PC-9 (cell line): Measurements from ENCODE around the gene KIRREL2. TPM values are rescaled to one million over a fixed set of nuclear protein-coding genes. Genes with fewer than 3 reads are reported as not detected.
"Not testable (repeated sequence)": the region's sequence is repeated elsewhere in the genome, so short reads cannot be mapped to it uniquely, and the experiment has no call there.

Experiments used
- BruUV-seq: library from RNA; stranded (reverse); fragments of 400-500 nt; replicated peaks from 2 replicates; lab custom pipeline; 2021; lab: Mats Ljungman, UMichigan
- CTCF ChIA-PET: fragments of 300-600 bp; sonication (Branson Sonifier 250); formaldehyde crosslinking; loops from one replicate; lab custom pipeline; 2022; ENCODE audit warnings: antibody characterized with exemption; lab: Charles Lee
- POLR2A ChIA-PET: fragments of 300-600 bp; sonication (Branson Sonifier 250); formaldehyde crosslinking; loops from one replicate; lab custom pipeline; 2022; ENCODE audit warnings: antibody characterized with exemption; ENCODE audit not compliant: unreplicated experiment; lab: Charles Lee
- DNase-seq, 2 experiments: peaks; one replicate each; pipeline versions ENCODE4 v3.0.0 to v3.0.0-alpha.2; 2015 to 2022; ENCODE audit warnings: mixed read lengths in 1 of 2
- H2AFZ ChIP-seq: fragments of 200-600 bp; sonication (generic); 2 replicates; pipeline ENCODE4 v1.8.1; 2017; ENCODE audit warnings: antibody characterized with exemption
- H3F3A ChIP-seq: fragments of 200-600 bp; sonication (generic); 2 replicates; pipeline ENCODE4 v1.8.1; 2017; ENCODE audit warnings: antibody characterized with exemption, mild to moderate bottlenecking, low read depth; ENCODE audit not compliant: insufficient read depth
- H3K27ac ChIP-seq: fragments of 200-600 bp; sonication (generic); 2 replicates; pipeline ENCODE4 v1.6.1; 2016; ENCODE audit warnings: mixed run types
- H3K27me3 ChIP-seq: fragments of 200-600 bp; sonication (generic); 2 replicates; pipeline ENCODE4 v1.6.1; 2016; ENCODE audit warnings: low read depth, mixed run types; ENCODE audit not compliant: insufficient read depth
- H3K36me3 ChIP-seq: fragments of 200-600 bp; sonication (generic); 2 replicates; pipeline ENCODE4 v1.6.1; 2016; ENCODE audit warnings: low read depth, mixed run types
- H3K4me1 ChIP-seq: fragments of 200-600 bp; sonication (generic); replicated peaks from 2 replicates; pipeline ENCODE4 v1.6.1; 2016; ENCODE audit warnings: mixed run types; ENCODE audit not compliant: insufficient read depth
- H3K4me2 ChIP-seq: fragments of 200-600 bp; sonication (generic); 2 replicates; pipeline ENCODE4 v1.6.1; 2017; ENCODE audit warnings: mixed run types
- H3K4me3 ChIP-seq: fragments of 200-600 bp; sonication (generic); 2 replicates; pipeline ENCODE4 v1.6.1; 2016; ENCODE audit warnings: mixed run types
- H3K79me2 ChIP-seq: fragments of 200-600 bp; sonication (generic); 2 replicates; pipeline ENCODE4 v1.6.1; 2017; ENCODE audit warnings: low read depth, mixed run types
- H3K9me2 ChIP-seq: fragments of 200-600 bp; sonication (generic); 2 replicates; pipeline ENCODE4 v1.8.1; 2017; ENCODE audit warnings: mild to moderate bottlenecking; ENCODE audit not compliant: insufficient read depth
- H3K9me3 ChIP-seq: fragments of 200-600 bp; sonication (generic); 2 replicates; pipeline ENCODE4 v1.8.1; 2016; ENCODE audit warnings: low read depth; ENCODE audit not compliant: insufficient read depth
- H4K20me1 ChIP-seq: fragments of 200-600 bp; sonication (generic); 2 replicates; pipeline ENCODE4 v1.8.1; 2017; ENCODE audit not compliant: insufficient read depth
- EZH2 ChIP-seq: fragments of 200-600 bp; sonication (generic); IDR thresholded peaks from 2 replicates; pipeline ENCODE4 v1.8.0; 2017; ENCODE audit warnings: antibody characterized with exemption, low read depth
- intact Hi-C: fragments of 100-400 bp; cut with micrococcal nuclease; formaldehyde crosslinking; loops from one replicate; pipeline ENCODE4 v1.10.0; 2022; ENCODE audit not compliant: unreplicated experiment
- total RNA-seq: library from RNA; stranded (reverse); gene quantifications from 2 replicates; pipeline ENCODE4 v1.2.3, GENCODE V29; 2021
- TF ChIP-seq, protein P1 (sequence below): fragments of 200-600 bp; sonication (generic); conservative IDR thresholded peaks from 2 replicates; pipeline ENCODE4 v1.6.1; 2017; ENCODE audit warnings: mixed run types, antibody characterized with exemption, mild to moderate bottlenecking, moderate library complexity

KIRREL2 gene
- total RNA-seq, 1 experiment from 2014 or later, result not detected

DNA sequence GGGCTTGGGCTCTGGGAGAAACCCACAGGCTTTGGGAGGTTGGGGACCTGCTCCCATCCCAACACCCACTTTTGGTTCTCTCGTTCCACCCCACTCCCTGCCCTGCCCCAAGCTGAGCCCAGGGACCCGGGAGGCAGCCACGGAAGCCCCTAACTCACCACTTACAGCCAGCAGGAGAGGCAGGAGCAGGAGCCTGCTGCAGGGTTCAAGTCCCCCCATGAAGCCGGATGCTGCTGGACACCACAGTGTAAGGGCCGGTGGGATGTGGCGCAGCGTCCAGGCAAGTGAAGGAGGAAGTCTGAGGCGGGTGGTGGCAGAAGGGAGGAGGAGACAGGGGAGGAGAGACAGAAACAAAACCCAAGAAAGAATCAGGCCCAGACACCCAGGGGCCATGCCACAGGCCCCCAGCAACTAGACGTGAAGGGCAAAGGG, 51.3 kb downstream of the KIRREL2 start, which contains the start of gene TYROBP:
TSS of gene TYROBP (minus strand) at position 286 of the 432 bp plus-strand sequence. CDS start at position 219, 67 bp downstream.
- Histone ChIP-seq H3F3A (peaks cover 8% of the 10 kb centered on the region), H3K4me2 (no peak within 1 kb of the TSS), H3K9me2 (no peaks in the 10 kb centered on the region), H3K4me1 (no peaks in the 10 kb centered on the region), H3K27me3 (no peaks in the 10 kb centered on the region), H3K36me3 (no peaks in the 10 kb centered on the region), H3K79me2 (no peaks in the 10 kb centered on the region), H2AFZ (no peak within 1 kb of the TSS), H3K4me3 (no peak within 1 kb of the TSS), H3K27ac (no peak within 1 kb of the TSS), H4K20me1 (no peaks in the 10 kb centered on the region), H3K9me3 (no peaks in the 10 kb centered on the region)
- intact Hi-C loops, result loop anchor here (10.0 kb wide), 1 partner anchor 163 kb away; the partner anchor contains the start of genes IGFLR1, LIN37, PSENEN and U2AF1L4
- DNase-seq, result no peak
- ChIA-PET CTCF (no interaction called here), POLR2A (no interaction called here)
- no TSS peak for BruUV-seq
- TF ChIP-seq EZH2, result no peak
- TF ChIP-seq, protein P1, sequence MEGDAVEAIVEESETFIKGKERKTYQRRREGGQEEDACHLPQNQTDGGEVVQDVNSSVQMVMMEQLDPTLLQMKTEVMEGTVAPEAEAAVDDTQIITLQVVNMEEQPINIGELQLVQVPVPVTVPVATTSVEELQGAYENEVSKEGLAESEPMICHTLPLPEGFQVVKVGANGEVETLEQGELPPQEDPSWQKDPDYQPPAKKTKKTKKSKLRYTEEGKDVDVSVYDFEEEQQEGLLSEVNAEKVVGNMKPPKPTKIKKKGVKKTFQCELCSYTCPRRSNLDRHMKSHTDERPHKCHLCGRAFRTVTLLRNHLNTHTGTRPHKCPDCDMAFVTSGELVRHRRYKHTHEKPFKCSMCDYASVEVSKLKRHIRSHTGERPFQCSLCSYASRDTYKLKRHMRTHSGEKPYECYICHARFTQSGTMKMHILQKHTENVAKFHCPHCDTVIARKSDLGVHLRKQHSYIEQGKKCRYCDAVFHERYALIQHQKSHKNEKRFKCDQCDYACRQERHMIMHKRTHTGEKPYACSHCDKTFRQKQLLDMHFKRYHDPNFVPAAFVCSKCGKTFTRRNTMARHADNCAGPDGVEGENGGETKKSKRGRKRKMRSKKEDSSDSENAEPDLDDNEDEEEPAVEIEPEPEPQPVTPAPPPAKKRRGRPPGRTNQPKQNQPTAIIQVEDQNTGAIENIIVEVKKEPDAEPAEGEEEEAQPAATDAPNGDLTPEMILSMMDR, result no peak

DNA sequence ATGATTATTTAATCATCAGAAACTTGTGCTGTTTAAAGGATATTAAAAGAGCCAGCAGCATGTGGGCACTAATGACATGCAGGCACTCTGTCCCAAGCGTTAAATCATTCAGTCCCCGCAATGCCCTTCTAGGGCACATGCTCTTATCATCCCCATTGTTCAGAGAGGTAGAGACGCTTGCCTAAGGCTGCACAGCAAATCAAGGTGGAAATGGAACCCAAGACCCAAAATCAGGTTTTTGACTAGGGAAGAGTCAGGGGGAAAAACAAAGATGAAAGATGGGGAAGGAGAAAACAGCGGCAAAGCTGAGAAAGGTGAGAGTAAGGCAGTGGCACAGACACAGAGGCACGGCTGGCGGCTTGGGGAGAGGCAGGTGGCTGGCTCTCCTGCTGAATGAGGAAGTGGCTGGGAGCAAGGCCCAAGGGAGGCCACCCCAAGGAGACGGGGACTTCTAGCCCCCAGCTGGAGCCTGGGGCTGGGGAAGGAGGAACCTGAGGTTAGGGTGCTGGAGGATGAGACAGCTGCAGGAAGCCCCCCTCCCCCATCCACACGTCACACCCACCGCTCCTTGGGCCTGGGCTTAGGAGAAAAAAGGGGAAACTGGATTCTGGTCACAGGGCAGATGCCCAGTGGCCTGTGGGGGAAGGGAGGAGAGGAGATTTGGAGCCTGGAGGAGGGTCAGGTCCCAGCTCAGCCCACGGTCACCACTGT, 52.4 kb downstream of the KIRREL2 start:
- H3K79me2 ChIP-seq, result no peaks in the 10 kb centered on the region

DNA sequence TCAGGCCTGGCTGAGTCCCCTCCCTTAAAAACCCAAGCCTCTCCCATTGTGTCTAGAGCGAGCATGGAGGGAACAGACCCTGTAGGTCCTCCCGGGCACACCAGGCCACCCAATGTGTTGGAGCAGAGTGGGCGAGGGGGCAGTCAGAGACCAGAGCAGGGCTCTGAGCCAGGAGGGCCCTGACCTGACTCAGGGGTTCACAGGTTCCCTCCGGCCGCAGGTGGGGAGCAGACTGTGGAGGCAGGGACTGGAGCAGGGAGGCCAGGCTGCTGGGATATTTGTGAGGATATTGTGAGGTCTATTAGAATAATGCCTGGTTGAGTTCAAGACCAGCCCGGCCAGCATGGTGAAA, 52.9 kb downstream of the KIRREL2 start:
- no peak overlapping the region for H3K4me2 ChIP-seq
- no peaks in the 10 kb centered on the region for H3K9me2 ChIP-seq
- no TSS peak for BruUV-seq
- no peaks in the 10 kb centered on the region for H3K4me1 ChIP-seq
- no peak overlapping the region for H3K4me3 ChIP-seq
- peaks cover 8% of the 10 kb centered on the region for H3F3A ChIP-seq
- H3K79me2 ChIP-seq, result no peaks in the 10 kb centered on the region
- ChIA-PET POLR2A (no interaction called here), CTCF (no interaction called here)
- H2AFZ ChIP-seq, result no peak overlapping the region
- no peaks in the 10 kb centered on the region for H4K20me1 ChIP-seq
- intact Hi-C loops, result loop anchor here (10.0 kb wide), 1 partner anchor 165 kb away; the partner anchor contains the start of genes IGFLR1, LIN37, PSENEN and U2AF1L4
- TF ChIP-seq EZH2, result no peak
- TF ChIP-seq, protein P1, result no peak
- no peaks in the 10 kb centered on the region for H3K36me3 ChIP-seq
- H3K9me3 ChIP-seq, result no peaks in the 10 kb centered on the region
- DNase-seq, result no peak
- no peaks in the 10 kb centered on the region for H3K27me3 ChIP-seq
- H3K27ac ChIP-seq, result no peak overlapping the region

More for the DNA sequence above, 52.4 kb downstream of the KIRREL2 start:
- no peaks in the 10 kb centered on the region for H3K27me3 ChIP-seq
- intact Hi-C loops, result loop anchor here (10.0 kb wide), 1 partner anchor 164 kb away; the partner anchor contains the start of genes IGFLR1, LIN37, PSENEN and U2AF1L4
- ChIA-PET CTCF (no interaction called here), POLR2A (no interaction called here)
- BruUV-seq, result no TSS peak
- no peaks in the 10 kb centered on the region for H3K36me3 ChIP-seq
- H3K4me2 ChIP-seq, result no peak overlapping the region
- H3K27ac ChIP-seq, result no peak overlapping the region
- no peaks in the 10 kb centered on the region for H3K9me2 ChIP-seq
- no peak overlapping the region for H2AFZ ChIP-seq
- no peak for TF ChIP-seq EZH2
- TF ChIP-seq, protein P1, result no peak
- H4K20me1 ChIP-seq, result no peaks in the 10 kb centered on the region
- H3K4me3 ChIP-seq, result no peak overlapping the region
- peaks cover 8% of the 10 kb centered on the region for H3F3A ChIP-seq
- no peaks in the 10 kb centered on the region for H3K4me1 ChIP-seq
- DNase-seq, result no peak
- no peaks in the 10 kb centered on the region for H3K9me3 ChIP-seq

DNA sequence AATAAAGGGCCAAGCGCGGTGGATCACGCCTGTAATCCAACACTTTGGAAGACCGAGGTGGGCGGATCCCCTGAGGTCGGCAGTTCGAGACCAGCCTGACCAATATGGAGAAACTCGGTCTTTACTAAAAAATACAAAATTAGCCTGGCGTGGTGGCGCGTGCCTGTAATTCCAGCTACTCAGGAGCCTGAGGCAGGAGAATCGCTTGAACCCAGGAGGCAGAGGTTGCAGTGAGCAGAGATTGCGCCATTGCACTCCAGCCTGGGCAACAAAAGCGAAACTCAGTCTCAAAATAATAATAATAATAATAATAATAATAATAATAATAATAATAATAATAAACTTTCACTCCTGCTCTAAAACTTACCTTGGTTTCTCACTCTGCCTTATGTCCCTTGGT, 53.6 kb downstream of the KIRREL2 start:
- H3K9me2 ChIP-seq, H3K79me2 ChIP-seq, H3K9me3 ChIP-seq, H2AFZ ChIP-seq, H3K36me3 ChIP-seq, H3K4me1 ChIP-seq, H3K27me3 ChIP-seq, BruUV-seq, H4K20me1 ChIP-seq, intact Hi-C loops, H3K27ac ChIP-seq, POLR2A ChIA-PET, H3F3A ChIP-seq, H3K4me2 ChIP-seq, H3K4me3 ChIP-seq, DNase-seq: not testable (repeated sequence)
- CTCF ChIA-PET, result interaction anchor here (0.6 kb wide), 1 partner anchor 39 kb away, joined by 3 read pairs; no protein-coding TSS in a partner anchor
